WI38 (cell line): ENCODE measurements around the gene ODC1.
"Not testable (repeated sequence)": the region's sequence is repeated elsewhere in the genome, so short reads cannot be mapped to it uniquely, and the experiment has no call there.

Source experiments
- H3K4me3 ChIP-seq: 2 replicates; pipeline ENCODE4 v1.5.1; 2011; ENCODE audit warnings: low read depth, mild to moderate bottlenecking, control low read depth, low read length
- CTCF ChIP-seq: IDR thresholded peaks from 2 replicates; pipeline ENCODE4 v1.5.1; 2012; ENCODE audit warnings: low read depth, mild to moderate bottlenecking, control low read depth, low read length

The ODC1 gene

GRCh38 chr2:10444463-10444862, 3.7 kb downstream of the ODC1 start:
- no peak for TF ChIP-seq CTCF
- no peak overlapping the region for H3K4me3 ChIP-seq

- H3K4me3 ChIP-seq: not testable (repeated sequence)
Observed at GRCh38 chr2:10442469-10443126, 5.5 kb downstream of the ODC1 start.

GRCh38 chr2:10441948-10442347, 6.2 kb downstream of the ODC1 start:
- H3K4me3 ChIP-seq: no peak overlapping the region
- TF ChIP-seq CTCF: no peak

- no peak for TF ChIP-seq CTCF
- no peak overlapping the region for H3K4me3 ChIP-seq
Observed at GRCh38 chr2:10440736-10441135, 7.4 kb downstream of the ODC1 start.

- no peak for TF ChIP-seq CTCF
Observed at GRCh38 chr2:10439971-10440370, 8.2 kb downstream of the ODC1 start.

GRCh38 chr2:10439185-10439879, 8.8 kb downstream of the ODC1 start:
- H3K4me3 ChIP-seq: no peak overlapping the region
- TF ChIP-seq CTCF: no peak

More at GRCh38 chr2:10439971-10440370, 8.2 kb downstream of the ODC1 start:
- no peak overlapping the region for H3K4me3 ChIP-seq

- H3K4me3 ChIP-seq: no peak overlapping the region
- TF ChIP-seq CTCF: no peak
Observed at GRCh38 chr2:10438688-10439087, 9.4 kb downstream of the ODC1 start.
